Brain pericyte (primary cell): ENCODE data around the gene RINL.
"Not testable (repeated sequence)": the region's sequence is repeated elsewhere in the genome, so short reads cannot be mapped to it uniquely, and the experiment has no call there.

ENCODE experiments used
- DNase-seq: peaks from one replicate; pipeline ENCODE4 v3.0.0-alpha.2; 2012; ENCODE audit warnings: low read depth, low spot score

Gene RINL

GRCh38 chr19:38904581-38905539 is 26.8 kb upstream of the RINL start:
- DNase-seq = no peak

DNA sequence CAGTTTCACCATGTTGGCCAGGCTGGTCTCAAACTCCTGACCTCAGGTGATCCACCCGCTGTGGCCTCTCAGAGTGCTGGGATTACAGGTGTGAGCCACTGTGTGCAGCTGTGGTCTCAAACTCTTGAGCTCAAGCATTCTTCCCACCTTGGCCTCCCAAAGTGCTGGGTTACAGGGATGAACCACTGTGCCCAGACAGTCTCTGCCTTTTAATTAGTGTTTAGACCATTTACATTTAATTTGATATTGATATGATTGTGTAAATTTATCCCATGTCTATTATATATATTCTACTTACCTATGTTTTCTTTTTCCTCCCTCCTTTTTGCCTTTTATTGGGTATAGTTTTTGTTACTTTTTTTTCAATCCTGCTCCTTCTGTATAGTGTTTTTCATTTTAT is 23.6 kb upstream of the RINL start:
- DNase-seq = no peak

DNA sequence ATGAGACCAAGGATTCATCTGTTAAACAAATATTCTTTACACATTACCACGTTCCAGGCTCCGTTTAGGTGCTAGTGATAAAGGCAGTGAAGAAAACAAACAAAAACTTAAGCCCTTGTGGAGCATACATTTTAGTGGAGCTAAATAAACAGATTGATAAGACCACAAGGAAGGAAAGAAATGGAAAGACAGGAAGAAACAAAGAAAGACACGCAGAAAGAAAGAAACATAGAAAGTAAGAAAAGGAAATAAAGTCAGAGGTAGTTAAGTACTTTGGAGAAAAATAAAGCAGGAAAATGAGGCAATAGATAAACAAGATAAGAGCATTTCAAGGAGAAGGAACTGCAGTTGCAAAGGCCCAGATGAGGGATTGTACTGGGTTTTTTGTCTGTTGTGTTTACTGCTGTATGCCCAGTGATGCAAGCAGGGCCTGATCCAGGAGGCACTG is 22.7 kb upstream of the RINL start:
- DNase-seq = no peak

DNA sequence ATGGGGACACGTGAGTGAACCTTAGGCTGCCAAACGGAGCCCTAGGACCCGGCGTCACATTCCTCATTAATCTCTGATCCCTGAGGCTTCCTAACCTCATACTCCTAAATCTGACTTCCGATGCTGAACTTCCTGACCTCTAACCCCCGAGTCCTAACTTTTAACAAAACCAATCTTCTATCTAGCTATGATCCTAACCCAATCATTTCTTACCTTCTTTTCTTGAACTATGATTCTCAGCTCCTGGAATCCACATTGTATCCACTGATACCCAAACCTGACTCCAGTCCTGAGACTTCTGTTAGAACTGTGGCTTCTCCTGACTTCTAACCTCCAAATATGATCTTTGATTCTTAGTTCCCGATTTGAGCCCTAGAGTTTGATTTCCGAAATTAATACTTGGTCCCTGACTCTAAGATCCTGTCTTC is 22.1 kb upstream of the RINL start:
- no peak for DNase-seq

GRCh38 chr19:38899447-38900201 is 21.5 kb upstream of the RINL start, which contains the start of the genes NFKBIB and SIRT2:
NFKBIB (plus strand) TSS chr19:38899969; CDS start chr19:38900033, 64 bp downstream.
SIRT2 (minus strand) TSS chr19:38899618; CDS start chr19:38899521, 97 bp downstream.
- peak; percentile 98 for DNase-seq

- no peak for DNase-seq
These were observed 20.8 kb upstream of the RINL start for GRCh38 chr19:38898788-38899446.

- DNase-seq = no peak
These were observed 16.9 kb upstream of the RINL start for GRCh38 chr19:38894968-38895367.

GRCh38 chr19:38893341-38893771 is 15.3 kb upstream of the RINL start:
- no peak for DNase-seq

- DNase-seq = no peak
These were observed 14.8 kb upstream of the RINL start for GRCh38 chr19:38892841-38893240.

DNA sequence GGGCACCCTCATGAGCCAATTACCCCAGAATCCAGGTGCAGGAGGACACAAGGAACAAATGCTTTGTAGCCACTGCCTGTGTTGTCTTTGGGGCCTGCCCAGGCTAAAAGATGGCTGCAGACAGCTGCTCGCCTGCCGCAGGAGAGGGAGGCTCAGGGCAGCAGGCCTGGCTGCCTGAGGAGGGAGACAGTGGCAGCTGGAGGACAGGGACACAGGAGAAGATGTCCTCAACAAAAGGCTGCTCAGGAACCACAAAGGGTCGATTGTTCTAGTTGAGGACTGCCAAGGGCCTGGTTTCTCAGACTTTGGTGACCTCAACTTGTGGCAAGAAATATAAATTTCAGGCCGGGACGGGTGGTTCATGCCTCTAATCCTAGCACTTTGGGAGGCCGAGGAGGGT is 13.7 kb upstream of the RINL start:
- no peak for DNase-seq

GRCh38 chr19:38890686-38891085 is 12.6 kb upstream of the RINL start:
- DNase-seq = no peak

DNA sequence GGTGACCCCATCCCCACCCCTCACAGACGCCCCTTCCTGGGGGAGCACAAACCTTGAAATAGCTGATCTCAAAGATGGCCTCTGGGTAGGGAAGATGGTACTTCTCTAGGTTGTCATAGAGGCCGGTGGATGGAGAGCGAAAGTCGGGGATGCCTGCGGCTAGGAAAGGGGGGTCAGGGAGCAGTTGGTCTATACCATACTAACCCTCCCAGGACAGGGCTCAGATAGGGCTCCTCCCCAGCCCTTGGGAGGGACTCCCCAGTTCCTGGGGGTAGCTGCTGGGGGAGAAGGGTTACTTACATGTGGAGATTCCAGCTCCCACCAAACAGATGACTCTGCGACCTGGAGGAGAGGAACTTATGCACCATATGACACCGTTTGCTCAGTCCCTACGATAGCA is 11.7 kb upstream of the RINL start:
- no peak for DNase-seq

- DNase-seq = no peak
These were observed 10.8 kb upstream of the RINL start for GRCh38 chr19:38888876-38889275.

DNA sequence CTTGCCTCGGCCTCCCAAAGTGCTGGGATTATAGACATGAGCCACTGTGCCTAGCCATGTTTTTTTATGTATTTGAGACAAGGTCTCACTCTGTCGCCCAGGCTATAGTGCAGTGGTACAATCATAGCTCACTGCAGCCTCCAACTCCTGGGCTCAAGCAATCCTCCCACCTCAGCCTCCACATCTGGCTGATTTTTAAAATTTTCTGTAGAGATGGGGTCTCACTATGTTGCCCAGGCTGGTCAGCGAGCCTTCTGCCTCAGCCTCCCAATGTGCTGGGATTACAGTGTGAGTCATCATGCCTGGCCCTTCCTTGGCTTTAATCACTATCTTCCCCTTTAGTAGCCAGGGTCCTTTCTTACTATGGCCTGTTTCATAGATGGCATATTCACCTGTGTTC is 6.6 kb upstream of the RINL start:
- not testable (repeated sequence) for DNase-seq

DNA sequence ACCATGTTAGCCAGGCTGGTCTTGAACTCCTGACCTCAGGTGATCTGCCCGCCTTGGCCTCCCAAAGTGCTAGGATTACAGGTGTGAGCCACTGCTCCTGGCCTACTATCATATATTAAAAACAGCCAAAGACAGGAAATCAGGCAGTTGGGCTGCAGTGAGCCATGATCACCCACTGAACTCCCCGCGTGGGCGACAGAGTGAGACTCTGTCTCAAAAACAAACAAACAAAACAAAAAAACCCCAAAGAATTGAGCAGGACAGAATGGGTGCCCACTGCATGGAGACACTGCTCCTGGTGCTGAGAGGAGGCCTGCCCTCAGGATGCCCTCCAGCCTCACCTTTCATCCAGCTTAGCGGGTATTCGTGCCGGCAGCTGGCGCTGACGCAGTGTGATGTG is 5.2 kb upstream of the RINL start:
- DNase-seq = no peak

GRCh38 chr19:38880882-38881609 is 3.0 kb upstream of the RINL start:
- no peak for DNase-seq

GRCh38 chr19:38880076-38880881 is 2.2 kb upstream of the RINL start:
- no peak for DNase-seq

DNA sequence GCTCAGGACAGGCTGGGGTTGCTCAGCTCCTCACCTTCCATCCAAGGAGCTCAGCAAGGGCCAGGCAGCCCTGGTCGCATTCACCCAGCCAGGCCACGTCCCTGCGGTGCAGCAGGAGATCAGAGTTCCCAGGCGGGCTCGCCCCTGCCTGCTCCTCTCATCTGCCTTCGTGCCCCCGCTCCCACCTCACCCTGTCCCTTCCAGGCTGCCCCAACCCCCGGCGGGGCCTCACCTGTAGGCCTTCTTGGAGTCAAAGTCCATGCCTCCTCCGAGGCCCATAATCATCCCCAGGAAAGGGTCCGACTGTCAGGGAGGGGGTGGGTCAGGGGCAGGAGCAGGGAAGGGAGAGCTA is 1.3 kb upstream of the RINL start:
- DNase-seq = no peak

- no peak for DNase-seq
These were observed 712 bp upstream of the RINL start for GRCh38 chr19:38878575-38879399.
